HepG2 (cell line): ENCODE data around the gene FIBCD1. TPM values are rescaled to one million over a fixed set of nuclear protein-coding genes. Genes with fewer than 3 reads are reported as not detected.

Source experiments
- ATAC-seq: fragments of 200-7000 bp; cut with Tn5 transposase; 3 replicates; pipeline ENCODE4 v1.9.1; 2020; ENCODE audit warnings: mild to moderate bottlenecking, moderate library complexity
- BruUV-seq: library from RNA; stranded (reverse); fragments of 400-500 nt; replicated peaks from 2 replicates; lab custom pipeline; 2021; lab: Mats Ljungman, UMichigan
- CTCF ChIA-PET: fragments of 300-600 bp; formaldehyde crosslinking; extraction: SDS; loops from one replicate; lab custom pipeline; 2021; ENCODE audit warnings: low total read pairs, inconsistent platforms, low intra/inter-chr PET ratio; lab: Yijun Ruan, JAX
- POLR2A ChIA-PET: fragments of 350-600 bp; sonication (Branson Sonifier 250); formaldehyde crosslinking; loops from one replicate; lab custom pipeline; 2020; ENCODE audit warnings: antibody characterized with exemption, inconsistent platforms; lab: Yijun Ruan, JAX
- DNase-seq: peaks from one replicate; pipeline ENCODE4 v3.0.0-alpha.2; 2015; ENCODE audit warnings: low spot score
- FAIRE-seq: peaks from 3 replicates; lab custom pipeline; 2011; peaks lifted over from hg19 to GRCh38; lab: Jason Lieb, UNC
- H2AFZ ChIP-seq: one replicate; pipeline ENCODE4 v1.6.1; 2011; ENCODE audit warnings: low read length, inconsistent platforms
- H3K27ac ChIP-seq: fragments of 300-600 bp; 3 replicates; pipeline ENCODE4 v1.8.0; 2011; ENCODE audit warnings: mixed run types, mild to moderate bottlenecking, mixed read lengths, low read length, inconsistent platforms; ENCODE audit not compliant: insufficient read depth; ENCODE audit errors: extremely low read length
- H3K27me3 ChIP-seq, 2 experiments: fragments of 200-600 bp in 1 of 2; 2 replicates in 1 of 2; 3 replicates in 1 of 2; pipeline versions ENCODE4 v1.6.0 to v1.8.0; 2011; ENCODE audit warnings: low read length in 2 of 2, mild to moderate bottlenecking in 2 of 2, moderate library complexity in 2 of 2, inconsistent platforms in 1 of 2; ENCODE audit not compliant: insufficient read depth in 2 of 2, control insufficient read depth in 1 of 2
- H3K36me3 ChIP-seq, 2 experiments: fragments of 200-600 bp in 1 of 2; replicated peaks in 1 of 2; 2 replicates in 1 of 2; 3 replicates in 1 of 2; pipeline versions ENCODE4 v1.5.1 to v1.8.0; 2011; ENCODE audit warnings: low read length in 2 of 2, inconsistent platforms in 1 of 2; ENCODE audit not compliant: insufficient read depth in 2 of 2, control insufficient read depth in 1 of 2
- H3K4me1 ChIP-seq: 2 replicates; pipeline ENCODE4 v1.5.1; 2012; ENCODE audit warnings: low read length, inconsistent platforms; ENCODE audit not compliant: insufficient read depth
- H3K4me2 ChIP-seq: 2 replicates; pipeline ENCODE4 v1.6.0; 2011; ENCODE audit warnings: low read depth, low read length, inconsistent platforms
- H3K4me3 ChIP-seq, 3 experiments: fragments of 200-600 bp in 1 of 3; sonication (generic), shearing (Covaris generic) in 1 of 3; replicated peaks in 1 of 3; 2 replicates each; pipeline ENCODE4 v1.5.1; 2011 to 2016; ENCODE audit warnings: low read length in 3 of 3, inconsistent platforms in 2 of 3, low read depth in 2 of 3, mild to moderate bottlenecking in 2 of 3, control low read depth in 1 of 3, mixed read lengths in 1 of 3; ENCODE audit not compliant: insufficient read depth in 1 of 3
- H3K79me2 ChIP-seq: one replicate; pipeline ENCODE4 v1.6.1; 2011; ENCODE audit warnings: low read length, inconsistent platforms; ENCODE audit not compliant: insufficient read depth
- H3K9ac ChIP-seq: 2 replicates; pipeline ENCODE4 v1.6.0; 2011; ENCODE audit warnings: mild to moderate bottlenecking, low read depth, low read length, inconsistent platforms; ENCODE audit not compliant: insufficient read depth
- H3K9me3 ChIP-seq: 2 replicates; pipeline ENCODE4 v1.5.1; 2012; ENCODE audit warnings: mild to moderate bottlenecking, low read length
- H4K20me1 ChIP-seq: 2 replicates; pipeline ENCODE4 v1.6.0; 2011; ENCODE audit warnings: inconsistent platforms, mild to moderate bottlenecking, low read length, moderate library complexity; ENCODE audit not compliant: insufficient read depth
- FOSL2 ChIP-seq: sonication (generic); formaldehyde crosslinking; IDR thresholded peaks from 2 replicates; pipeline ENCODE4 v1.4.0; 2020; ENCODE audit warnings: missing genetic modification reagents
- FOXP4 ChIP-seq: sonication (generic); formaldehyde crosslinking; IDR thresholded peaks from 2 replicates; pipeline ENCODE4 v1.4.0; 2020; ENCODE audit warnings: missing genetic modification reagents
- HNRNPL ChIP-seq: fragments of 200-400 bp; formaldehyde crosslinking; IDR thresholded peaks from 2 replicates; pipeline ENCODE4 v1.6.1; 2017; ENCODE audit warnings: mild to moderate bottlenecking, low read depth, low read length
- PRDM15 ChIP-seq: sonication (generic); formaldehyde crosslinking; IDR thresholded peaks from 2 replicates; pipeline ENCODE4 v1.4.0; 2020; ENCODE audit warnings: missing genetic modification reagents
- ZFP36 ChIP-seq: fragments of 150-350 bp; IDR thresholded peaks from 2 replicates; pipeline ENCODE4 v1.6.1; 2018; ENCODE audit warnings: borderline replicate concordance, low read length, low read depth; ENCODE audit not compliant: partially characterized antibody
- ZNF646 ChIP-seq: sonication (generic); formaldehyde crosslinking; IDR thresholded peaks from 2 replicates; pipeline ENCODE4 v1.9.0; 2021; ENCODE audit warnings: mild to moderate bottlenecking, missing genetic modification reagents
- ZNF678 ChIP-seq: sonication (generic); formaldehyde crosslinking; IDR thresholded peaks from 2 replicates; pipeline ENCODE4 v1.4.0; 2020; ENCODE audit warnings: mild to moderate bottlenecking, missing genetic modification reagents
- WGBS: methylation state at CpG from one replicate; pipeline ENCODE4 v1.1.6; 2017; ENCODE audit warnings: low lambda C conversion rate; 5-methylcytosine and 5-hydroxymethylcytosine counted together
- in situ Hi-C: cut with HindIII; loops from 2 replicates; pipeline ENCODE4 v1.10.0; 2017; ENCODE audit warnings: low pct_unique_long_range_greater_than_20kb; ENCODE audit not compliant: extremely low pct_ligation_motif_present
- intact Hi-C: fragments of 100-400 bp; cut with micrococcal nuclease; formaldehyde crosslinking; loops from one replicate; pipeline ENCODE4 v1.10.0; 2022; ENCODE audit not compliant: unreplicated experiment
- polyA plus RNA-seq, 8 experiments: library from polyadenylated mRNA; depleted of rRNA in 3 of 8; stranded (reverse) in 7 of 8; unstranded in 1 of 8; fragments of >200 nt; fragmentation: Illumina TruSeq in 4 of 8; extraction: Trizol in 4 of 8; gene quantifications; 2 replicates each; pipeline versions ENCODE4 v1.2.1 to v1.2.3, GENCODE V29; 2011 to 2016; ENCODE audit warnings: low read depth in 4 of 8, missing spikeins in 1 of 8, mixed read lengths in 1 of 8; ENCODE audit not compliant: insufficient read depth in 1 of 8
- total RNA-seq, 5 experiments: library from RNA; depleted of rRNA; stranded (reverse); fragments of >200 nt; fragmentation: Illumina TruSeq; extraction: Trizol; gene quantifications; 2 replicates each; pipeline ENCODE4 v1.2.3, GENCODE V29; 2016; ENCODE audit warnings: low read depth in 1 of 5

FIBCD1 gene
- total and polyA plus RNA-seq, 2 of the 13 experiments (the other 11 are each of a cell fraction or from before 2014, with no cell fraction given), result 0.55 to 0.89 TPM

- FAIRE-seq (no peak), DNase-seq (peak; percentile 28), ATAC-seq (peak; percentile 9)
- no peak overlapping the region for H2AFZ ChIP-seq
- 0% methylated on average over 2 of the region's 12 CpGs for WGBS
- no TSS peak for BruUV-seq
- no peak overlapping the region for H3K27ac ChIP-seq
- peaks cover 13% of the 10 kb centered on the region; the same call in 1 of the 2 replicates for H4K20me1 ChIP-seq
- H3K9me3 ChIP-seq, result no peaks in the 10 kb centered on the region
- no peaks in the 10 kb centered on the region for H3K79me2 ChIP-seq
- POLR2A ChIA-PET, result no interaction called here
- CTCF ChIA-PET, result no interaction called here
- peaks cover 44% of the 10 kb centered on the region for H3K4me1 ChIP-seq
- intact Hi-C loops (no loop called here), in situ Hi-C loops (no loop called here)
- peaks cover 18 to 89% of the 10 kb centered on the region in 2 experiments for H3K27me3 ChIP-seq
- peak overlapping the region; percentile 83 for H3K4me2 ChIP-seq
- H3K9ac ChIP-seq, result no peak overlapping the region; the same call in 1 of the 2 replicates
- no peaks in the 10 kb centered on the region for H3K36me3 ChIP-seq
- H3K4me3 ChIP-seq, result peak overlapping the region in 1 of 3 experiments; percentile 54; a peak in 2 of 6 replicates
- TF ChIP-seq ZNF678 (CRISPR knock-in tag) (no peak), FOXP4 (CRISPR knock-in tag) (0 out of 2 replicates have a peak, but pooled peaks have one; percentile 20), ZNF646 (CRISPR knock-in tag) (peak; percentile 50; the same call in 1 of the 2 replicates), FOSL2 (CRISPR knock-in tag) (peak; percentile 23; the same call in 1 of the 2 replicates), PRDM15 (CRISPR knock-in tag) (peak; percentile 79), HNRNPL (0 out of 2 replicates have a peak, but pooled peaks have one; percentile 40), ZFP36 (peak; percentile 77)
Observed at GRCh38 chr9:130936285-130937117, 2.5 kb downstream of the FIBCD1 start.
